NT2/D1 (cell line): ENCODE measurements around the gene ZNF189.
A peak's percentile ranks its signal among the peaks of the same experiment; 100 is the strongest.

ENCODE experiments used
- DNase-seq: peaks from one replicate; pipeline ENCODE4 v3.0.0-alpha.2; 2011; ENCODE audit warnings: low read depth, low spot score
- H3K27me3 ChIP-seq: 2 replicates; pipeline ENCODE4 v1.6.0; 2011; ENCODE audit warnings: mild to moderate bottlenecking; ENCODE audit not compliant: insufficient read length, insufficient read depth
- H3K36me3 ChIP-seq: 2 replicates; pipeline ENCODE4 v1.6.1; 2011; ENCODE audit warnings: mild to moderate bottlenecking, low read length, mixed read lengths; ENCODE audit not compliant: insufficient read depth, insufficient read length
- H3K4me1 ChIP-seq: 2 replicates; pipeline ENCODE4 v1.5.1; 2011; ENCODE audit not compliant: insufficient read depth, insufficient read length
- H3K4me3 ChIP-seq: 2 replicates; pipeline ENCODE4 v1.5.1; 2011; ENCODE audit warnings: low read depth; ENCODE audit not compliant: insufficient read length
- H3K9ac ChIP-seq: 2 replicates; pipeline ENCODE4 v1.6.0; 2011; ENCODE audit warnings: low read depth; ENCODE audit not compliant: insufficient read length
- H3K9me3 ChIP-seq: 2 replicates; pipeline ENCODE4 v1.5.1; 2011; ENCODE audit warnings: mild to moderate bottlenecking, low read length; ENCODE audit not compliant: insufficient read depth
- SUZ12 ChIP-seq: IDR thresholded peaks from 2 replicates; pipeline ENCODE4 v1.6.1; 2011; ENCODE audit not compliant: insufficient read length, insufficient read depth; ENCODE audit errors: extremely low read depth
- YY1 ChIP-seq: IDR thresholded peaks from 2 replicates; pipeline ENCODE4 v1.6.1; 2011; ENCODE audit not compliant: insufficient read length, insufficient read depth
- ZNF274 ChIP-seq: IDR thresholded peaks from 2 replicates; pipeline ENCODE4 v1.6.1; 2011; ENCODE audit warnings: mild to moderate bottlenecking, low read depth, low read length

ZNF189 gene

GRCh38 chr9:101455656-101456240, 57.1 kb downstream of the ZNF189 start:
- Histone ChIP-seq H3K9ac (no peak overlapping the region), H3K9me3 (peaks cover 25% of the 10 kb centered on the region), H3K27me3 (no peaks in the 10 kb centered on the region), H3K4me3 (no peak overlapping the region), H3K4me1 (no peaks in the 10 kb centered on the region), H3K36me3 (no peaks in the 10 kb centered on the region)
- no peak for DNase-seq
- TF ChIP-seq YY1 (no peak), SUZ12 (no peak), ZNF274 (no peak)

GRCh38 chr9:101457003-101457402, 58.4 kb downstream of the ZNF189 start:
- no peak for DNase-seq
- no peaks in the 10 kb centered on the region for H3K4me1 ChIP-seq
- H3K9me3 ChIP-seq, result peaks cover 15% of the 10 kb centered on the region
- TF ChIP-seq SUZ12 (no peak), YY1 (no peak), ZNF274 (no peak)
- no peaks in the 10 kb centered on the region for H3K36me3 ChIP-seq
- no peak overlapping the region for H3K4me3 ChIP-seq
- H3K27me3 ChIP-seq, result no peaks in the 10 kb centered on the region
- no peak overlapping the region for H3K9ac ChIP-seq

GRCh38 chr9:101458963-101459631, 60.4 kb downstream of the ZNF189 start:
- Histone ChIP-seq H3K4me3 (no peak overlapping the region), H3K9me3 (no peaks in the 10 kb centered on the region), H3K9ac (no peak overlapping the region), H3K36me3 (no peaks in the 10 kb centered on the region), H3K27me3 (no peaks in the 10 kb centered on the region), H3K4me1 (no peaks in the 10 kb centered on the region)
- no peak for TF ChIP-seq SUZ12
- TF ChIP-seq ZNF274, result no peak
- no peak for TF ChIP-seq YY1
- DNase-seq, result peak; percentile 77
